ENCODE data around the gene DNAI1.
"Not testable (repeated sequence)": the region's sequence is repeated elsewhere in the genome, so short reads cannot be mapped to it uniquely, and the experiment has no call there.

DNA sequence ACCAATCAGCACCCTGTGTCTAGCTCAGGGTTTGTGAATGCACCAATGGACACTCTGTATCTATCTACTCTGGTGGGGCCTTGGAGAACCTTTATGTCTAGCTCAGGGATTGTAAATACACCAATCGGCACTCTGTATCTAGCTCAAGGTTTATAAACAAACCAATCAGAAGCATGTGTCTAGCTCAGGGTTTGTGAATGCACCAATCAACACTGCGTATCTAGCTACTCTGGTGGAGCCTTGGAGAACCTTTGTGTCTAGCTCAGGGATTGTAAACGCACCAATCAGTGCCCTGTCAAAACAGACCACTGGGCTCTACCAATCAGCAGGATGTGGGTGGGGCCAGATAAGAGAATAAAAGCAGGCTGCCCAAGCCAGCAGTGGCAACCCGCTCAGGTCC lies 20.1 kb upstream of the DNAI1 start:
- TF ChIP-seq, protein P1, sequence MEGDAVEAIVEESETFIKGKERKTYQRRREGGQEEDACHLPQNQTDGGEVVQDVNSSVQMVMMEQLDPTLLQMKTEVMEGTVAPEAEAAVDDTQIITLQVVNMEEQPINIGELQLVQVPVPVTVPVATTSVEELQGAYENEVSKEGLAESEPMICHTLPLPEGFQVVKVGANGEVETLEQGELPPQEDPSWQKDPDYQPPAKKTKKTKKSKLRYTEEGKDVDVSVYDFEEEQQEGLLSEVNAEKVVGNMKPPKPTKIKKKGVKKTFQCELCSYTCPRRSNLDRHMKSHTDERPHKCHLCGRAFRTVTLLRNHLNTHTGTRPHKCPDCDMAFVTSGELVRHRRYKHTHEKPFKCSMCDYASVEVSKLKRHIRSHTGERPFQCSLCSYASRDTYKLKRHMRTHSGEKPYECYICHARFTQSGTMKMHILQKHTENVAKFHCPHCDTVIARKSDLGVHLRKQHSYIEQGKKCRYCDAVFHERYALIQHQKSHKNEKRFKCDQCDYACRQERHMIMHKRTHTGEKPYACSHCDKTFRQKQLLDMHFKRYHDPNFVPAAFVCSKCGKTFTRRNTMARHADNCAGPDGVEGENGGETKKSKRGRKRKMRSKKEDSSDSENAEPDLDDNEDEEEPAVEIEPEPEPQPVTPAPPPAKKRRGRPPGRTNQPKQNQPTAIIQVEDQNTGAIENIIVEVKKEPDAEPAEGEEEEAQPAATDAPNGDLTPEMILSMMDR (IDR thresholded peaks at IDR 0.05), result not testable (repeated sequence)
- TF ChIP-seq POLR2AphosphoS5 (IDR thresholded peaks at IDR 0.05; ENCODE audit: low read depth, low read length); SIN3A (IDR thresholded peaks at IDR 0.05; ENCODE audit: borderline replicate concordance, insufficient read depth, low read depth, low read length); TCF7L2 (IDR thresholded peaks at IDR 0.05; ENCODE audit: low read depth, low read length): not testable (repeated sequence)
- TF ChIP-seq, protein P2, sequence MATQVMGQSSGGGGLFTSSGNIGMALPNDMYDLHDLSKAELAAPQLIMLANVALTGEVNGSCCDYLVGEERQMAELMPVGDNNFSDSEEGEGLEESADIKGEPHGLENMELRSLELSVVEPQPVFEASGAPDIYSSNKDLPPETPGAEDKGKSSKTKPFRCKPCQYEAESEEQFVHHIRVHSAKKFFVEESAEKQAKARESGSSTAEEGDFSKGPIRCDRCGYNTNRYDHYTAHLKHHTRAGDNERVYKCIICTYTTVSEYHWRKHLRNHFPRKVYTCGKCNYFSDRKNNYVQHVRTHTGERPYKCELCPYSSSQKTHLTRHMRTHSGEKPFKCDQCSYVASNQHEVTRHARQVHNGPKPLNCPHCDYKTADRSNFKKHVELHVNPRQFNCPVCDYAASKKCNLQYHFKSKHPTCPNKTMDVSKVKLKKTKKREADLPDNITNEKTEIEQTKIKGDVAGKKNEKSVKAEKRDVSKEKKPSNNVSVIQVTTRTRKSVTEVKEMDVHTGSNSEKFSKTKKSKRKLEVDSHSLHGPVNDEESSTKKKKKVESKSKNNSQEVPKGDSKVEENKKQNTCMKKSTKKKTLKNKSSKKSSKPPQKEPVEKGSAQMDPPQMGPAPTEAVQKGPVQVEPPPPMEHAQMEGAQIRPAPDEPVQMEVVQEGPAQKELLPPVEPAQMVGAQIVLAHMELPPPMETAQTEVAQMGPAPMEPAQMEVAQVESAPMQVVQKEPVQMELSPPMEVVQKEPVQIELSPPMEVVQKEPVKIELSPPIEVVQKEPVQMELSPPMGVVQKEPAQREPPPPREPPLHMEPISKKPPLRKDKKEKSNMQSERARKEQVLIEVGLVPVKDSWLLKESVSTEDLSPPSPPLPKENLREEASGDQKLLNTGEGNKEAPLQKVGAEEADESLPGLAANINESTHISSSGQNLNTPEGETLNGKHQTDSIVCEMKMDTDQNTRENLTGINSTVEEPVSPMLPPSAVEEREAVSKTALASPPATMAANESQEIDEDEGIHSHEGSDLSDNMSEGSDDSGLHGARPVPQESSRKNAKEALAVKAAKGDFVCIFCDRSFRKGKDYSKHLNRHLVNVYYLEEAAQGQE (IDR thresholded peaks at IDR 0.05; ENCODE audit: insufficient read depth in 1 of 2, low read depth in 2 of 2, low read length in 1 of 2), result not testable (repeated sequence)
